Fibroblast of lung (primary cell): ENCODE measurements around the gene MTA2. TPM values are rescaled to one million over a fixed set of nuclear protein-coding genes. Genes with fewer than 3 reads are reported as not detected.

ENCODE experiments used
- DNase-seq, 2 donors: peaks; one replicate each; pipeline versions ENCODE4 v3.0.0 to v3.0.0-alpha.2; 2010; ENCODE audit warnings: low read depth in 2 of 2
- H2AFZ ChIP-seq: 2 replicates; pipeline ENCODE4 v1.5.1; 2012; ENCODE audit warnings: low read length, control low read depth, inconsistent platforms
- H3K27ac ChIP-seq: 2 replicates; pipeline ENCODE4 v1.5.1; 2011; ENCODE audit warnings: low read length, control low read depth; ENCODE audit not compliant: insufficient read depth
- H3K27me3 ChIP-seq: 2 replicates; pipeline ENCODE4 v1.5.1; 2011; ENCODE audit warnings: mild to moderate bottlenecking, low read length; ENCODE audit not compliant: control insufficient read depth, insufficient read depth
- H3K36me3 ChIP-seq: 2 replicates; pipeline ENCODE4 v1.5.1; 2011; ENCODE audit warnings: low read length; ENCODE audit not compliant: control insufficient read depth, insufficient read depth
- H3K4me1 ChIP-seq: 2 replicates; pipeline ENCODE4 v1.5.1; 2011; ENCODE audit warnings: low read length; ENCODE audit not compliant: control insufficient read depth, insufficient read depth; ENCODE audit errors: extremely low read depth
- H3K4me2 ChIP-seq: 2 replicates; pipeline ENCODE4 v1.5.1; 2011; ENCODE audit warnings: low read length, control low read depth; ENCODE audit not compliant: insufficient read depth; ENCODE audit errors: extremely low read depth
- H3K4me3 ChIP-seq, 4 experiments: fragments of 200-600 bp in 1 of 4; sonication (generic) in 1 of 4; replicated peaks in 1 of 4; 2 replicates each; pipeline ENCODE4 v1.5.1; 2011 to 2016; ENCODE audit warnings: low read length in 4 of 4, low read depth in 3 of 4, mild to moderate bottlenecking in 3 of 4, control low read depth in 2 of 4, inconsistent platforms in 1 of 4, mixed read lengths in 1 of 4; ENCODE audit not compliant: insufficient read depth in 1 of 4; ENCODE audit errors: control extremely low read depth in 1 of 4
- H3K79me2 ChIP-seq: 2 replicates; pipeline ENCODE4 v1.5.1; 2012; ENCODE audit warnings: mild to moderate bottlenecking, low read length, inconsistent platforms; ENCODE audit not compliant: control insufficient read depth, insufficient read depth
- H3K9ac ChIP-seq: 2 replicates; pipeline ENCODE4 v1.5.1; 2011; ENCODE audit warnings: mild to moderate bottlenecking, low read length, control low read depth; ENCODE audit not compliant: insufficient read depth
- H3K9me3 ChIP-seq: 2 replicates; pipeline ENCODE4 v1.5.1; 2012; ENCODE audit warnings: low read depth, low read length; ENCODE audit not compliant: control insufficient read depth, insufficient read depth
- H4K20me1 ChIP-seq: 2 replicates; pipeline ENCODE4 v1.5.1; 2011; ENCODE audit warnings: low read length; ENCODE audit not compliant: control insufficient read depth, insufficient read depth; ENCODE audit errors: extremely low read depth
- EZH2 ChIP-seq: IDR thresholded peaks from 2 replicates; pipeline ENCODE4 v1.5.1; 2012; ENCODE audit warnings: low read length, control low read depth, mild to moderate bottlenecking; ENCODE audit errors: missing control alignments
- polyA plus RNA-seq, 2 donors: library from polyadenylated mRNA; depleted of rRNA in 1 of 2; stranded (reverse) in 1 of 2; unstranded in 1 of 2; fragments of >200 nt; gene quantifications; 2 replicates each; pipeline ENCODE4 v1.2.1, GENCODE V29; 2011 to 2012; ENCODE audit warnings: missing spikeins in 1 of 2
- total RNA-seq: library from RNA; depleted of rRNA; stranded (reverse); fragments of >200 nt; gene quantifications from 2 replicates; pipeline ENCODE4 v1.2.1, GENCODE V29; 2014
- TF ChIP-seq, protein P1 (sequence below), 2 donors: IDR thresholded peaks in 1 of 2; conservative IDR thresholded peaks in 1 of 2; 1 replicate in 1 of 2; 2 replicates in 1 of 2; pipeline ENCODE4 v1.5.1; 2011 to 2012; ENCODE audit warnings: low read length in 2 of 2, control low read depth in 1 of 2, inconsistent platforms in 1 of 2, low read depth in 1 of 2, mild to moderate bottlenecking in 1 of 2

MTA2 gene
- total and polyA plus RNA-seq, 2 donors (not counting 1 experiment from before 2014, with no cell fraction given) = 31.4 to 117 TPM

DNA sequence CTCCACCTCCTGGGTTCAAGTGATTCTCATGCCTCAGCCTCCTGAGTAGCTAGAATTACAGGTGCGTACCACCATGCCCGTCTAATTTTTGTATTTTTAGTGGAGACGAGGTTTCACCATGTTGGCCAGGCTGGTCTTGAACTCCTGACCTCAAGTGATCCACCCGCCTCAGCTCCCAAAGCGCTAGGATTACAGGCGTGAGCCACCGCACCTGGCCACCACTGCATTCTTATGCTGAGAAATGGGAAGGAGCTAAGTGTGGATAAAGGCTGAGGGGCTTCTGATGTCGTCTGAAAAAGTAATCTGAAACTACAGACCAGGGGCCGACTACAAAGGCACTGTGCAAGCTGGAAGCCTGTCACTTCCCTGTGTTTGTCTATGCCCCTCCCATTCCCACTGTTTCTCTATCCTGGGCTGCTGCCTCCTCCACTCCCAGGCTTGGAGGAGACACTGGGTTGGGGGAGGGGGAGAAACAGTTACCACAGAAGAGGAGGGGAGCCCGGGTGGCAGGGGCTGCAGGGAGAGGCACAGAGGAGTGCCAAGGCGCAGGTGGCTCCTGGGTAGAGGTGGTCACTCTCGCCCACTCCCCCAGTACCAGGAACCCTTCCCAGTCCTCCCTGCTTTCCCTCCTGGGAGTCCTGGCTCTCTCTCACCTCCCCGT lies 2.9 kb upstream of the MTA2 start:
- Histone ChIP-seq H3K27me3 (no peaks in the 10 kb centered on the region), H3K4me2 (no peak overlapping the region), H2AFZ (no peak overlapping the region), H3K79me2 (peaks cover 19% of the 10 kb centered on the region), H3K4me3 (no peak overlapping the region), H4K20me1 (no peaks in the 10 kb centered on the region), H3K9me3 (no peaks in the 10 kb centered on the region), H3K9ac (no peak overlapping the region), H3K4me1 (peaks cover 6% of the 10 kb centered on the region), H3K27ac (no peak overlapping the region), H3K36me3 (peaks cover 9% of the 10 kb centered on the region)
- TF ChIP-seq, protein P1, sequence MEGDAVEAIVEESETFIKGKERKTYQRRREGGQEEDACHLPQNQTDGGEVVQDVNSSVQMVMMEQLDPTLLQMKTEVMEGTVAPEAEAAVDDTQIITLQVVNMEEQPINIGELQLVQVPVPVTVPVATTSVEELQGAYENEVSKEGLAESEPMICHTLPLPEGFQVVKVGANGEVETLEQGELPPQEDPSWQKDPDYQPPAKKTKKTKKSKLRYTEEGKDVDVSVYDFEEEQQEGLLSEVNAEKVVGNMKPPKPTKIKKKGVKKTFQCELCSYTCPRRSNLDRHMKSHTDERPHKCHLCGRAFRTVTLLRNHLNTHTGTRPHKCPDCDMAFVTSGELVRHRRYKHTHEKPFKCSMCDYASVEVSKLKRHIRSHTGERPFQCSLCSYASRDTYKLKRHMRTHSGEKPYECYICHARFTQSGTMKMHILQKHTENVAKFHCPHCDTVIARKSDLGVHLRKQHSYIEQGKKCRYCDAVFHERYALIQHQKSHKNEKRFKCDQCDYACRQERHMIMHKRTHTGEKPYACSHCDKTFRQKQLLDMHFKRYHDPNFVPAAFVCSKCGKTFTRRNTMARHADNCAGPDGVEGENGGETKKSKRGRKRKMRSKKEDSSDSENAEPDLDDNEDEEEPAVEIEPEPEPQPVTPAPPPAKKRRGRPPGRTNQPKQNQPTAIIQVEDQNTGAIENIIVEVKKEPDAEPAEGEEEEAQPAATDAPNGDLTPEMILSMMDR (conservative IDR thresholded peaks at IDR 0.05 in 1 of 2, IDR thresholded peaks at IDR 0.05 in 1 of 2; ENCODE audit: low read depth in 1 of 2, low read length in 2 of 2) = no peak
- TF ChIP-seq EZH2 = no peak
- DNase-seq = no peak

DNA sequence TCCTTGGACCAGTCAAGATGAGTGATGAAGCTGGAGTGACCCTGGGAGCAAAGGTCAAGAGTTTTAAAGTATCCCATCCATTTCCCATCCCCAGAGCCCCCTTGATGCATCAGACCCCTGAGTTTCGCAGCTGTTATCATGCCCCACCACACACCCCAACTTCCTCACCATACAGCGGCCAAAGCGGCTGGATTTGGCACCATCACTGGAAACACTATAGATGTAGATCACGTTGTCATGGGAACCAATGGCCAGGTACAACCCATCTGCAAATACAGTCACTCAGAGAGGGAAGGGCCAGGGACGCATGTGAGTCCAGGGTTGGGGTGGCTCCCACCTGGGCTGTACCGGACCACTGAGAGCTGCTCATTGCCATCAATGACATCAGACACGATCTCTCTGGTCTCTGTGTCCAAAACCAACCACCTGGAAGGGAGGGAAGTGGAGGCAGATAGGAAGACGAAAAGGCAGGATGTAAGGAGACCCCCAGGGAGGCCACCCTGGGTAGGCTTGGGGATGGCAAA lies 2.2 kb upstream of the MTA2 start:
- H3K4me2 ChIP-seq = no peak overlapping the region
- H3K9me3 ChIP-seq = no peaks in the 10 kb centered on the region
- H3K27ac ChIP-seq = no peak overlapping the region
- H3K36me3 ChIP-seq = peaks cover 9% of the 10 kb centered on the region
- peaks cover 22% of the 10 kb centered on the region for H3K79me2 ChIP-seq
- no peak overlapping the region for H3K9ac ChIP-seq
- H3K27me3 ChIP-seq = no peaks in the 10 kb centered on the region
- TF ChIP-seq, protein P1 (conservative IDR thresholded peaks at IDR 0.05 in 1 of 2, IDR thresholded peaks at IDR 0.05 in 1 of 2; ENCODE audit: low read depth in 1 of 2, low read length in 2 of 2) = no peak
- TF ChIP-seq EZH2 = no peak
- no peak for DNase-seq
- no peak overlapping the region for H2AFZ ChIP-seq
- no peak overlapping the region for H3K4me3 ChIP-seq
- H4K20me1 ChIP-seq = no peaks in the 10 kb centered on the region
- peaks cover 6% of the 10 kb centered on the region for H3K4me1 ChIP-seq

DNA sequence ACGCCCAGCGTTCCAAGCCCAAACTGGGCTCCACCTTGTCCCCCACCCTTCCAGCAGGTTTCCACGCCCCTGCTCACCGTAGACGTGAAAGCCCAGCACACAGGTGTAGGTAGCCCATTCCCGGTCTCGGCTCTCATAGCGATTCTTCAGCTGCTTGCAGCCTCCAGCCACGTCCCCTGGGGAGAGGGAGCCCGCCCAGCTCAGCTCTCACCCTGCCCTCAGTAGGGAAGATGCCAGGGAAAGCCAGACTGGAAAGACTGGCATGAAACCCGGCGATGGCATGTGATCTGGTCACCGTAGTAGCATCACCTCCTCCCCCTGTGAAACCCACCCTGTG lies 1.4 kb upstream of the MTA2 start:
- Histone ChIP-seq H4K20me1 (no peaks in the 10 kb centered on the region), H3K27ac (no peak overlapping the region), H3K9me3 (no peaks in the 10 kb centered on the region), H3K36me3 (peaks cover 7% of the 10 kb centered on the region), H3K9ac (no peak overlapping the region), H3K4me3 (peak overlapping the region in 2 of 4 experiments; percentile 27 to 77), H3K27me3 (no peaks in the 10 kb centered on the region), H3K4me1 (peaks cover 6% of the 10 kb centered on the region), H3K4me2 (peak overlapping the region; percentile 48), H2AFZ (no peak overlapping the region), H3K79me2 (peaks cover 30% of the 10 kb centered on the region)
- no peak for DNase-seq
- no peak for TF ChIP-seq EZH2
- TF ChIP-seq, protein P1 (conservative IDR thresholded peaks at IDR 0.05 in 1 of 2, IDR thresholded peaks at IDR 0.05 in 1 of 2; ENCODE audit: low read depth in 1 of 2, low read length in 2 of 2) = no peak
